Colonic mucosa (tissue), 4 donors: ENCODE results near the gene ERBB4. TPM values are rescaled to one million over a fixed set of nuclear protein-coding genes. Genes with fewer than 3 reads are reported as not detected.

Experiments
- DNase-seq: peaks from one replicate; pipeline ENCODE4 v3.0.0-alpha.2; 2020
- H3K27ac ChIP-seq: fragments of 200-600 bp; one replicate; pipeline ENCODE4 v1.8.0; 2021
- H3K27me3 ChIP-seq: fragments of 200-600 bp; one replicate; pipeline ENCODE4 v1.8.0; 2021
- H3K36me3 ChIP-seq: fragments of 200-600 bp; one replicate; pipeline ENCODE4 v1.8.0; 2021
- H3K4me1 ChIP-seq: fragments of 200-600 bp; one replicate; pipeline ENCODE4 v1.8.0; 2021; ENCODE audit warnings: mild to moderate bottlenecking
- H3K4me3 ChIP-seq: fragments of 200-600 bp; one replicate; pipeline ENCODE4 v1.8.0; 2021
- H3K9ac ChIP-seq, 2 donors: one replicate each; pipeline ENCODE4 v1.7.0; 2013; ENCODE audit warnings: control low read depth in 2 of 2, low read depth in 2 of 2, low read length in 2 of 2
- H3K9me3 ChIP-seq: fragments of 200-600 bp; one replicate; pipeline ENCODE4 v1.8.0; 2021
- intact Hi-C: fragments of 100-400 bp; cut with DNase I; formaldehyde crosslinking; loops from one replicate; pipeline ENCODE4 v1.14.1; 2022
- total RNA-seq, 2 donors: library from RNA; stranded (reverse); fragmentation: NEBNext Ultra II Directional in 1 of 2; extraction: Animal tissue kit (Norgen Biotek cat#: 25700) in 1 of 2; gene quantifications; one replicate each; pipeline ENCODE4 v1.2.1, GENCODE V29; 2021
- TF ChIP-seq, protein P1 (sequence below): fragments of 200-600 bp; IDR thresholded peaks from one replicate; pipeline ENCODE4 v1.8.0; 2022; ENCODE audit warnings: antibody characterized with exemption, mild to moderate bottlenecking
- donor health status: healthy.
- donor health status: DM: no; HTN: no; CAD: no.
- donor health status: DM: no; HTN: no; CAD: no.

Gene ERBB4
- total RNA-seq, 2 donors from 2014 or later, result 0.05 to 0.07 TPM

DNA sequence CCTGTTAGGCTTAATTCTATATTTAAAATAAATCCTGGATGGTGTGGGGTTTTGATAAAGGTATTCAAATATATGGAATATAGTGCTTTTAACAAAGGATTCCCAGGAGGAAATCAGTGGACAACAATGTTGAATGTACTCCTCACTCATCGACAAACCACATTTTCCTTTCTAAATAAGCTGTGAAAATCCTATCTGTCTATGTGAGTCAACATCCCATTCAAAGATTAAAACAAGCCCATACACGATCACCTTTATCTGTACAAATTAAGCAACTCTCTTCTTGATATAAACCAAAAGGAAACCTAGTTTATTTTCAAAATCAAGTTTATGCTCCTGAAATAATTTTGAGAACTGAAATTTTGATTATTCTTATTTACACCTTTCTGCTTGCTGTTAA is 153.4 kb downstream of the ERBB4 start:
- Histone ChIP-seq H3K27ac (no peak overlapping the region), H3K9ac (no peak overlapping the region), H3K4me3 (no peak overlapping the region), H3K4me1 (no peaks in the 10 kb centered on the region), H3K27me3 (no peaks in the 10 kb centered on the region), H3K36me3 (no peaks in the 10 kb centered on the region), H3K9me3 (no peaks in the 10 kb centered on the region)
- no peak for DNase-seq
- intact Hi-C loops, result no loop called here
- TF ChIP-seq, protein P1, sequence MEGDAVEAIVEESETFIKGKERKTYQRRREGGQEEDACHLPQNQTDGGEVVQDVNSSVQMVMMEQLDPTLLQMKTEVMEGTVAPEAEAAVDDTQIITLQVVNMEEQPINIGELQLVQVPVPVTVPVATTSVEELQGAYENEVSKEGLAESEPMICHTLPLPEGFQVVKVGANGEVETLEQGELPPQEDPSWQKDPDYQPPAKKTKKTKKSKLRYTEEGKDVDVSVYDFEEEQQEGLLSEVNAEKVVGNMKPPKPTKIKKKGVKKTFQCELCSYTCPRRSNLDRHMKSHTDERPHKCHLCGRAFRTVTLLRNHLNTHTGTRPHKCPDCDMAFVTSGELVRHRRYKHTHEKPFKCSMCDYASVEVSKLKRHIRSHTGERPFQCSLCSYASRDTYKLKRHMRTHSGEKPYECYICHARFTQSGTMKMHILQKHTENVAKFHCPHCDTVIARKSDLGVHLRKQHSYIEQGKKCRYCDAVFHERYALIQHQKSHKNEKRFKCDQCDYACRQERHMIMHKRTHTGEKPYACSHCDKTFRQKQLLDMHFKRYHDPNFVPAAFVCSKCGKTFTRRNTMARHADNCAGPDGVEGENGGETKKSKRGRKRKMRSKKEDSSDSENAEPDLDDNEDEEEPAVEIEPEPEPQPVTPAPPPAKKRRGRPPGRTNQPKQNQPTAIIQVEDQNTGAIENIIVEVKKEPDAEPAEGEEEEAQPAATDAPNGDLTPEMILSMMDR, result no peak

DNA sequence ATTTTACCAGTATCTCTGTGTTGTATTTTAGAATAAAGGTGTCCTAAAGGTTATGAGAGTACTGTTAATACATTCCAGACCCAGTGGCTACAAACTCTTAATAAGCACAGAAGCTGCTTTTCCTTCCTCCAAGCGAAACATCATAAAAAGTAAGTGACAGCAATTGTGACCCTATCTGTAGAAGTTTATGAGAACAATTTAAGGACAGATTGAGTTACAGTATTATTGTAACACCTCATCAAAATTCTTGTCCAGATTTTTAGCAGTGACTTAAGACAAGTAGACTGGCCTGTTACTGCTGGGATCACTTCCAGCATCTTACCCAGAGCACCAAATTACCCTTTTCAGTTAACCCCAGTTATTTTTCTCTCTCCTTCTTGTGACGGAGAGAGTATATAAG is 154.6 kb downstream of the ERBB4 start:
- H3K9ac ChIP-seq, result no peak overlapping the region

DNA sequence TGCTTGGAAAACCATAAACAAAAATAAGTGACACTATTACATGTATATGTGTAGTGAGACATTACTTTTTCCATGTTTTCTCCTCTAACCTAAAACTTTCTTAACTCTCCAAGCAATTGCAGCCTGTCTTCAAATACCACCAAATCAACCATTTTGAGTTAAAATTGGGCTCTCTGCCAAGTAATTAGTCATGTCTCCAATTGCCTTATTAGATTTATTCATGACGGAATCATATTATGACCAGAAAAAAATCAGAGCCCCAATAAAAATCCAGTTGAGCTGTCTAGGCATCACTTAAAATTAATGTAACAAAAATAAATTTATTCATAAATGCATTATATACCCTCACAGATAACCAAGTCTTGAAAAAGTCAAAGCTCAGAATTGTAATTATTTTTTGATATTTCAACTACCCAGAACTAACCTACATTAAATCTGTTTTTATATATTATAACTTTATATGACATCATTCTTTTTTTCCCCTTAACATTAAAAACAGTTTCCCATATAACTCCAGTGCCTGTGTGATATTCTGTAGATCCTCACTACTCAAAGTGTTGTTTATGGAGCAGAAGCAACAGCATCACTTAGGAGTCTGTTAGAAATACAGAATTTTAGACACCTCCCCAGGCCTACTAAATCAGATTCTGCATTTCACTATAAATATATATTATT is 157.0 kb downstream of the ERBB4 start:
- no peaks in the 10 kb centered on the region for H3K36me3 ChIP-seq
- intact Hi-C loops, result no loop called here
- no peak overlapping the region for H3K4me3 ChIP-seq
- H3K4me1 ChIP-seq, result no peaks in the 10 kb centered on the region
- H3K27me3 ChIP-seq, result no peaks in the 10 kb centered on the region
- TF ChIP-seq, protein P1, result no peak
- DNase-seq, result no peak
- no peaks in the 10 kb centered on the region for H3K9me3 ChIP-seq
- H3K27ac ChIP-seq, result no peak overlapping the region
- H3K9ac ChIP-seq, result no peak overlapping the region

More for the DNA sequence above, 154.6 kb downstream of the ERBB4 start:
- Histone ChIP-seq H3K9me3 (no peaks in the 10 kb centered on the region), H3K27me3 (no peaks in the 10 kb centered on the region), H3K27ac (no peak overlapping the region), H3K4me1 (no peaks in the 10 kb centered on the region), H3K36me3 (no peaks in the 10 kb centered on the region), H3K4me3 (no peak overlapping the region)
- intact Hi-C loops, result no loop called here
- TF ChIP-seq, protein P1, result no peak
- no peak for DNase-seq

DNA sequence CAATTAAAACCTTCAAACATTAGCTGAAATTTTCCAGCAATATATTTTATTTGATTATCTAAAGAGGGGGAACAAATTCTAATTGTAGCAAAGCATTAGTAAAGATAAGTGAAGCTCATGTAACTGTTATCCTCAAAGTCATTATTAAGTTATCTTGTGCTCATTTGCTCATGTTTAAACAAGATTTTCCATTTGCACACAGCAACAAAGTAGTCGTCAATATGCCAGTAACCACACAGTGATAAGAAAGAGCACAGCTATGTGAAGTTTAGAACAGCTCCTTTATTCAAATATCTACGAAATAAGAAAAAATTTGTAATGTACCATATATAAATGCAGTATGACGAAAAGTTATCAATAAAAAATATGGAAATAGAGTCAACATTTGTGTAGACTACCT is 159.5 kb downstream of the ERBB4 start:
- no peak for DNase-seq
- Histone ChIP-seq H3K27me3 (no peaks in the 10 kb centered on the region), H3K27ac (no peak overlapping the region), H3K9ac (no peak overlapping the region), H3K4me3 (no peak overlapping the region), H3K9me3 (no peaks in the 10 kb centered on the region), H3K4me1 (no peaks in the 10 kb centered on the region), H3K36me3 (no peaks in the 10 kb centered on the region)
- TF ChIP-seq, protein P1, result no peak
- intact Hi-C loops, result no loop called here

DNA sequence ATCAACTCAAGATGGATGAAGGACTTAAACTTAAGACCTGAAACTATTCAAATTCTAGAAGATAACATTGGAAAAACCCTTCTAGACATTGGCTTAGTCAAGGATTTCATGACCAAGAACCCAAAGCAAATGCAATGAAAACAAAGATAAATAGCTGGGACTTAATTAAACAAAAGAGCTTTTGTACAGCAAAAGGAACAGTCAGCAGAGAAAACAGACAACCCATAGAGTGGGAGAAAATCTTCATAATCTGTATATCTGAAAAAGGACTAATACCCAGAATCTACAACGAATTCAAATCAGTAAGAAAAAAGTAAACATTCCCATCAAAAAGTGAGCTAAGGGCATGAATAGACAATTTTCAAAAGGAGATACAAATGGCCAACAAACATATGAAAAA is 171.2 kb downstream of the ERBB4 start:
- H3K4me1 ChIP-seq, result no peaks in the 10 kb centered on the region
- TF ChIP-seq, protein P1, result no peak

More for the DNA sequence above, 171.2 kb downstream of the ERBB4 start:
- H3K4me3 ChIP-seq, result no peak overlapping the region
- no peaks in the 10 kb centered on the region for H3K36me3 ChIP-seq
- intact Hi-C loops, result no loop called here
- H3K9me3 ChIP-seq, result no peaks in the 10 kb centered on the region
- H3K27me3 ChIP-seq, result no peaks in the 10 kb centered on the region
- no peak overlapping the region for H3K27ac ChIP-seq
- H3K9ac ChIP-seq, result no peak overlapping the region
- DNase-seq, result no peak
